Inferior parietal cortex (tissue), 1 donor: ENCODE measurements around the gene ATP5MG.

Experiments used
- DNase-seq: peaks from one replicate; pipeline ENCODE4 v3.0.0-alpha.2; 2016; ENCODE audit errors: extremely low spot score

The ATP5MG gene

GRCh38 chr11:118441770-118442275 is 40.4 kb downstream of the ATP5MG start:
- no peak for DNase-seq

GRCh38 chr11:118442301-118442700 is 40.9 kb downstream of the ATP5MG start:
- no peak for DNase-seq

GRCh38 chr11:118442908-118443589 is 41.6 kb downstream of the ATP5MG start:
- no peak for DNase-seq

- DNase-seq = no peak
These were observed 42.3 kb downstream of the ATP5MG start for GRCh38 chr11:118443590-118444218.

- DNase-seq = no peak
These were observed 46.0 kb downstream of the ATP5MG start for GRCh38 chr11:118447423-118447822.

- DNase-seq = no peak
These were observed 46.9 kb downstream of the ATP5MG start for GRCh38 chr11:118448294-118448693.

GRCh38 chr11:118449316-118449918 is 48.0 kb downstream of the ATP5MG start:
- no peak for DNase-seq

GRCh38 chr11:118450451-118450850 is 49.0 kb downstream of the ATP5MG start:
- DNase-seq = no peak
